GM19468 (cell line): ENCODE data around the gene ENO2.
"Not testable (repeated sequence)": the region's sequence is repeated elsewhere in the genome, so short reads cannot be mapped to it uniquely, and the experiment has no call there.

Experiments used
- ATAC-seq: cut with Tn5 transposase; IDR thresholded peaks from one replicate; pipeline ENCODE4 v1.9.1; 2021; ENCODE audit warnings: mild to moderate bottlenecking, moderate library complexity, moderate number of reproducible peaks; ENCODE audit not compliant: unreplicated experiment; ENCODE audit errors: extremely low read depth

The ENO2 gene

GRCh38 chr12:6914246-6914946 is at the start of gene ENO2:
ENO2 (plus strand) TSS chr12:6914580; CDS start chr12:6915833, 1,253 bp downstream.
- ATAC-seq, result no peak

GRCh38 chr12:6865307-6865706 is 49.1 kb upstream of the ENO2 start:
- ATAC-seq, result not testable (repeated sequence)

GRCh38 chr12:6866163-6866919 is 48.0 kb upstream of the ENO2 start:
- ATAC-seq, result no peak

GRCh38 chr12:6866920-6867412 is 47.4 kb upstream of the ENO2 start:
- ATAC-seq, result no peak

GRCh38 chr12:6867413-6868210 is 46.8 kb upstream of the ENO2 start, which contains the start of gene TPI1:
TPI1 (plus strand) TSS chr12:6867531; CDS start chr12:6867567, 36 bp downstream.
- peak; percentile 27 for ATAC-seq

- no peak for ATAC-seq
Measured at GRCh38 chr12:6868211-6869048, 46.0 kb upstream of the ENO2 start.

GRCh38 chr12:6869049-6870021 is 45.0 kb upstream of the ENO2 start:
- ATAC-seq, result no peak

- ATAC-seq, result not testable (repeated sequence)
Measured at GRCh38 chr12:6870304-6870703, 44.1 kb upstream of the ENO2 start.

GRCh38 chr12:6871052-6871957 is 43.1 kb upstream of the ENO2 start:
- no peak for ATAC-seq

GRCh38 chr12:6872073-6873048 is 42.0 kb upstream of the ENO2 start:
- ATAC-seq, result no peak

GRCh38 chr12:6873094-6874014 is 41.0 kb upstream of the ENO2 start, which contains the start of gene SPSB2:
SPSB2 (minus strand) TSS chr12:6873303; CDS start chr12:6872901, 402 bp downstream.
- ATAC-seq, result peak; percentile 75

GRCh38 chr12:6874015-6874368 is 40.4 kb upstream of the ENO2 start:
- ATAC-seq, result not testable (repeated sequence)

- not testable (repeated sequence) for ATAC-seq
Measured at GRCh38 chr12:6879824-6880223, 34.6 kb upstream of the ENO2 start.

- no peak for ATAC-seq
Measured at GRCh38 chr12:6883252-6883651, 31.1 kb upstream of the ENO2 start.

GRCh38 chr12:6883683-6884082 is 30.7 kb upstream of the ENO2 start:
- ATAC-seq, result no peak
